ENCODE results near the gene FBLN1.

- TF ChIP-seq CTCF (IDR thresholded peaks at IDR 0.05) (no peak), EP300 (IDR thresholded peaks at IDR 0.05) (no peak), POLR2A (IDR thresholded peaks at IDR 0.05) (no peak)
Observed at GRCh38 chr22:45574069-45574703, 71.5 kb downstream of the FBLN1 start.
